HUES6 (cell line): Measurements from ENCODE around the gene DUSP9.

Source experiments
- H3K27ac ChIP-seq: 2 replicates; pipeline ENCODE4 v1.7.0; 2013; ENCODE audit warnings: low read depth, mild to moderate bottlenecking, low read length, inconsistent platforms
- H3K27me3 ChIP-seq: 2 replicates; pipeline ENCODE4 v1.6.1; 2013; ENCODE audit warnings: low read length; ENCODE audit not compliant: control insufficient read depth, insufficient read depth
- H3K36me3 ChIP-seq: 2 replicates; pipeline ENCODE4 v1.6.1; 2013; ENCODE audit warnings: low read length; ENCODE audit not compliant: control insufficient read depth, insufficient read depth
- H3K4me1 ChIP-seq: 2 replicates; pipeline ENCODE4 v1.6.1; 2013; ENCODE audit warnings: low read length; ENCODE audit not compliant: control insufficient read depth, insufficient read depth
- H3K4me3 ChIP-seq: 2 replicates; pipeline ENCODE4 v1.5.1; 2013; ENCODE audit warnings: low read depth, low read length
- H3K9ac ChIP-seq: one replicate; pipeline ENCODE4 v1.6.1; 2013; ENCODE audit warnings: mild to moderate bottlenecking, low read length
- H3K9me3 ChIP-seq: 2 replicates; pipeline ENCODE4 v1.6.1; 2013; ENCODE audit warnings: low read depth, low read length; ENCODE audit not compliant: control insufficient read depth, insufficient read depth

Gene DUSP9

GRCh38 chrX:153622661-153623309, 24.2 kb upstream of the DUSP9 start:
- Histone ChIP-seq H3K27me3 (peaks cover 16% of the 10 kb centered on the region; the same call in 1 of the 2 replicates), H3K27ac (no peak overlapping the region), H3K9me3 (peaks cover 20% of the 10 kb centered on the region; the same call in 1 of the 2 replicates), H3K4me3 (no peak overlapping the region), H3K36me3 (no peaks in the 10 kb centered on the region), H3K9ac (no peak overlapping the region), H3K4me1 (no peaks in the 10 kb centered on the region)

- no peak overlapping the region for H3K27ac ChIP-seq
- peaks cover 21% of the 10 kb centered on the region; the same call in 1 of the 2 replicates for H3K9me3 ChIP-seq
- H3K27me3 ChIP-seq = peaks cover 9% of the 10 kb centered on the region; the same call in 1 of the 2 replicates
- no peaks in the 10 kb centered on the region for H3K36me3 ChIP-seq
- H3K9ac ChIP-seq = no peak overlapping the region
- no peaks in the 10 kb centered on the region for H3K4me1 ChIP-seq
- no peak overlapping the region for H3K4me3 ChIP-seq
Observed at GRCh38 chrX:153623310-153624029, 23.5 kb upstream of the DUSP9 start.

DNA sequence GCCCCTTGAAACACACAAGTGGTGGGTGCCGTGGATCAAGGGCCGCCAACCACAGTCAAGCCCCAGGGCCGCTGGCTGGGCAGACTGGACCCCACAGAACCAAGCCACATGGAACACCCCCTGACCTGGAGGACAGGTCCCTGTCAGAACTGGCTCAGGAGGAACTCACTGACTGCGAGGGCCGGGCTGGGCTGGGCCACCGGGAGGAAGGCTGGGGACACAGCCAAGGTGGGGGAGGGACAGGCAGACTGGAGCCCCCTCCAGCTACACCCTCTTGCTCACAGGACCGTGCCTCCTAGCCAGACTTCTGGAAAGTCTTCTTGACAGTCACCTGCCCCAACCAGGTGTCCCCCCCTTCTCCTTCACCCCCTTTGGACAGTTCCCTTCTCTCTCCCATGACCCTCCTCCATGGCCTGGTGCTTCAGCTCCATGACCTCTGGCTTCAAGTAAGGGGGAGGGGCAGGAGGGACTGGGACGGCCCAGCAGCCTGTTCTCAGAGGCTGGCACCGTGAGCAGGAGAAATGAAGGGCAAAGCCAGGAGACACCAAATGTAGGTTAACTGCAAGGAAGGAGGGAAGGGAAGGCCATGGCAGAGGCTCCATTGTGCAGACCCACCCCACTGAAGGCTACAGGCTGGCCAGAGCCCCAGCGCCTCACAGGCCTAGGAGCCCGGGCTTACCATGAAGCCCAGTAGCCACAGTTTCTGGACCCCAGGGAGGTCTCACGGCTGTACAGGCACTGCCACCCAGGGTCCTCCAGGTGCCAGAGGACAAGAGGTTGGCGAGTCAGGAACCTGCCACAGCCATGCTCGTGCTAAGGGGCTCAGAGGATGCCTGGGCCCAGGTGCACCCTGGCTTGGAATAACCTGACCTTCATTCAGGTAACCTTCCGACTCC, 22.6 kb upstream of the DUSP9 start:
- Histone ChIP-seq H3K9me3 (peaks cover 28% of the 10 kb centered on the region; the same call in 1 of the 2 replicates), H3K27ac (no peak overlapping the region), H3K36me3 (no peaks in the 10 kb centered on the region), H3K9ac (no peak overlapping the region), H3K4me1 (no peaks in the 10 kb centered on the region), H3K4me3 (no peak overlapping the region), H3K27me3 (peaks cover 5% of the 10 kb centered on the region; the same call in 1 of the 2 replicates)

- no peaks in the 10 kb centered on the region for H3K36me3 ChIP-seq
- no peak overlapping the region for H3K4me3 ChIP-seq
- peaks cover 5% of the 10 kb centered on the region; the same call in 1 of the 2 replicates for H3K27me3 ChIP-seq
- H3K9ac ChIP-seq = no peak overlapping the region
- no peaks in the 10 kb centered on the region for H3K4me1 ChIP-seq
- H3K27ac ChIP-seq = no peak overlapping the region
- peaks cover 28% of the 10 kb centered on the region; the same call in 1 of the 2 replicates for H3K9me3 ChIP-seq
Observed at GRCh38 chrX:153625271-153626024, 21.6 kb upstream of the DUSP9 start.

DNA sequence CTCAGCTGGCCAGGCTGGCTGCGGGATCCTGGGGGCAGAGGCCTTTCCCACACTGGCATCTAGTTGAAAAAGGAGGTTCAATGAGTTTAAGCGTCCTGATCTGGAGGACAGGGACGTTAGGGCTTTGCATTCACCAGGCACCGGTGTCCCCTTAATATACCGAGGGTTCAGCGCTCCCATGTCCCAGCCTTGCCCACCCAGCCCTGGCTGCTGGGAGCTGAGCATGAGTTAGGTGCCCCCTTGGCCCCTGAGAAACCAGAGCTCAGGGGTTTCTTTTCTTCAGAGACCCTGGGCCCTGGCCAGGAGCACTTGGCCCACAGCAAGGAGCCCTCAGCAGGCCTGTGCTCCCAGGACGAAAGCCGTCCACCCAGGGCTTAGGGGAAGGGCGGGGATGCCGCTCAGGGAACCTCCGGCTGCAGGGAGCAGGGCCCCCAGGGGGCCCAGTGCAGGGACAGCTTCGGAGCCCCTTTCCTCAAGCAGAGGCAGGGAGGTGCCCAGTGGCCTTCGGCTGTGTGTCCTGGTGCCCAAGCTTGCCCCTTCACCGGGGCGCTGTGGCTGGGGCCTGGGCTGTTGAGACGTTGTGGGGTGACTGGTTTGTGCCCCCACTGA, 20.9 kb upstream of the DUSP9 start:
- Histone ChIP-seq H3K9ac (no peak overlapping the region), H3K4me1 (no peaks in the 10 kb centered on the region), H3K9me3 (peaks cover 28% of the 10 kb centered on the region; the same call in 1 of the 2 replicates), H3K27me3 (peaks cover 5% of the 10 kb centered on the region; the same call in 1 of the 2 replicates), H3K4me3 (no peak overlapping the region), H3K27ac (no peak overlapping the region), H3K36me3 (no peaks in the 10 kb centered on the region)

GRCh38 chrX:153626863-153627674, 19.9 kb upstream of the DUSP9 start:
- no peak overlapping the region for H3K4me3 ChIP-seq
- H3K27ac ChIP-seq = no peak overlapping the region
- H3K9ac ChIP-seq = no peak overlapping the region
- 0 out of 2 replicates have a peak, but pooled peaks cover 2% of the 10 kb centered on the region for H3K27me3 ChIP-seq
- peaks cover 29% of the 10 kb centered on the region; the same call in 1 of the 2 replicates for H3K9me3 ChIP-seq
- H3K36me3 ChIP-seq = no peaks in the 10 kb centered on the region
- H3K4me1 ChIP-seq = no peaks in the 10 kb centered on the region

DNA sequence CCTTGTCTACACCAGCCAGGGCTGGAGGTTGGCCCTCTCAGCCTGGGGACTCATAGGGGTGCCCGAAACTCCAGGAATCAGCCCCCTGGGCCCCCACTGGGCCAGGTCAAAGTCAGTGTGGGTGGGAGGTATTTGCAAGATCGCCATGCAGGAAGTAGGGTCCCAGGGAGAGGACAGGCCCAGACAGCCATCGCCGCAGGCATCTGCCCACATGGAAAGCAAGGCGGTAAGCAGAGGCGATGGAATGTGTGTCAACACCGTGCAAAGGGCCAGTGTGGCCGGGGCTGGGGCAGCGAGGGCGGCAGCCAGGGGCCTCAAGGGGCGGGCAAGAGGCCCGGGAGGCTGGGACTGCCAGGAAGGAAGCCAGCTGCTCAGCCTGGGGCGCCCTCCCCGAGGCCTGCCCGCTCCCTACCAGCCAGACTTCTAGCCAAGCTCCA, 19.3 kb upstream of the DUSP9 start:
- no peak overlapping the region for H3K27ac ChIP-seq
- H3K4me3 ChIP-seq = no peak overlapping the region
- no peak overlapping the region for H3K9ac ChIP-seq
- peaks cover 25% of the 10 kb centered on the region; the same call in 1 of the 2 replicates for H3K9me3 ChIP-seq
- H3K36me3 ChIP-seq = no peaks in the 10 kb centered on the region
- H3K4me1 ChIP-seq = no peaks in the 10 kb centered on the region
- no peaks in the 10 kb centered on the region for H3K27me3 ChIP-seq

DNA sequence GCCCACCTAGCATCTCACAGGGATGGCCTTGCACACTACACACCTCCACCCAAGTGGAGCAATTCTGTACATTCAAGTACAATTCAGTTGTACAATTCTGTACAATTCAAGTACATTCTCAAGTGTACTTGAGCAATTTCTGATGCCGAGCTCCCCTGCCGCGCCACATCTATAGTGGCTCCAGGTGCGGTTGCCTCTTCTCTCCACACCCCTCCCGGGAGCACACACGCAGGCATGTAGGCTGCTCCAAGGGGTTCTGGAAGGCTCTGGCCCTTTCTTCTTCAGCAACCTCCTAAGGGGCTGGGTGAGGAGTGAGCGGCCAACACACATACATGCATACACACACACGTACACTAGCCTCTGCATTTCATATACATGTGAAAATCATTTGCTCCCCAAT, 18.9 kb upstream of the DUSP9 start:
- Histone ChIP-seq H3K27ac (no peak overlapping the region), H3K4me3 (no peak overlapping the region), H3K4me1 (no peaks in the 10 kb centered on the region), H3K9me3 (peaks cover 21% of the 10 kb centered on the region; the same call in 1 of the 2 replicates), H3K9ac (no peak overlapping the region), H3K36me3 (no peaks in the 10 kb centered on the region), H3K27me3 (no peaks in the 10 kb centered on the region)

GRCh38 chrX:153628665-153629064, 18.3 kb upstream of the DUSP9 start:
- no peak overlapping the region for H3K9ac ChIP-seq
- no peak overlapping the region for H3K27ac ChIP-seq
- H3K27me3 ChIP-seq = no peaks in the 10 kb centered on the region
- H3K4me3 ChIP-seq = no peak overlapping the region
- no peaks in the 10 kb centered on the region for H3K4me1 ChIP-seq
- no peaks in the 10 kb centered on the region for H3K36me3 ChIP-seq
- H3K9me3 ChIP-seq = peaks cover 22% of the 10 kb centered on the region; the same call in 1 of the 2 replicates
